ENCODE measurements around the gene XYLB. TPM values are rescaled to one million over a fixed set of nuclear protein-coding genes. Genes with fewer than 3 reads are reported as not detected.

Gene XYLB
- total RNA-seq, 4 donors from 2014 or later, result 0.76 to 3.4 (median 1.6) TPM

GRCh38 chr3:38382506-38383080, 36.0 kb downstream of the XYLB start:
- peak in 1 of 2 donors; percentile 57 for DNase-seq (ENCODE audit: low spot score in 2 of 2)

GRCh38 chr3:38383156-38383875, 36.7 kb downstream of the XYLB start:
- Histone ChIP-seq H3K4me3 (no peak overlapping the region), H3K9me3 (peaks cover 13% of the 10 kb centered on the region), H3K27ac (peak overlapping the region; percentile 48), H3K36me3 (peaks cover 44% of the 10 kb centered on the region), H3K4me1 (peaks cover 14% of the 10 kb centered on the region), H3K27me3 (no peaks in the 10 kb centered on the region)
- TF ChIP-seq POLR2A (IDR thresholded peaks at IDR 0.05) (no peak), CTCF (IDR thresholded peaks at IDR 0.05) (no peak), POLR2AphosphoS5 (IDR thresholded peaks at IDR 0.05) (no peak), EP300 (IDR thresholded peaks at IDR 0.05) (no peak)
- 83% methylated on average over 8 of the region's 8 CpGs for WGBS
- DNase-seq (ENCODE audit: low spot score in 2 of 2), result peak in 1 of 2 donors; percentile 24

More at GRCh38 chr3:38382506-38383080, 36.0 kb downstream of the XYLB start:
- H3K4me1 ChIP-seq, result peaks cover 14% of the 10 kb centered on the region
- TF ChIP-seq CTCF (IDR thresholded peaks at IDR 0.05) (no peak), EP300 (IDR thresholded peaks at IDR 0.05) (no peak), POLR2AphosphoS5 (IDR thresholded peaks at IDR 0.05) (no peak), POLR2A (IDR thresholded peaks at IDR 0.05) (no peak)
- no peak overlapping the region for H3K4me3 ChIP-seq
- H3K36me3 ChIP-seq, result peaks cover 49% of the 10 kb centered on the region
- no peaks in the 10 kb centered on the region for H3K27me3 ChIP-seq
- no peak overlapping the region for H3K27ac ChIP-seq
- WGBS, result 41% methylated on average over 7 of the region's 7 CpGs
- H3K9me3 ChIP-seq, result peaks cover 13% of the 10 kb centered on the region

GRCh38 chr3:38386992-38387750, 40.6 kb downstream of the XYLB start:
- no peak overlapping the region for H3K4me3 ChIP-seq
- no peak overlapping the region for H3K27ac ChIP-seq
- H3K9me3 ChIP-seq, result peaks cover 13% of the 10 kb centered on the region
- H3K4me1 ChIP-seq, result peaks cover 14% of the 10 kb centered on the region
- no peaks in the 10 kb centered on the region for H3K27me3 ChIP-seq
- peaks cover 24% of the 10 kb centered on the region for H3K36me3 ChIP-seq
- TF ChIP-seq POLR2AphosphoS5 (IDR thresholded peaks at IDR 0.05), result no peak
- no peak for TF ChIP-seq POLR2A (IDR thresholded peaks at IDR 0.05)
- TF ChIP-seq CTCF (IDR thresholded peaks at IDR 0.05), result no peak
- no peak for TF ChIP-seq EP300 (IDR thresholded peaks at IDR 0.05)
- 96% methylated on average over 5 of the region's 5 CpGs for WGBS
- no peak for DNase-seq (ENCODE audit: low spot score in 2 of 2)

GRCh38 chr3:38387862-38388261, 41.3 kb downstream of the XYLB start:
- Histone ChIP-seq H3K4me3 (no peak overlapping the region), H3K4me1 (peaks cover 9% of the 10 kb centered on the region), H3K9me3 (peaks cover 13% of the 10 kb centered on the region), H3K27ac (no peak overlapping the region), H3K36me3 (peaks cover 24% of the 10 kb centered on the region), H3K27me3 (no peaks in the 10 kb centered on the region)
- TF ChIP-seq EP300 (IDR thresholded peaks at IDR 0.05) (no peak), CTCF (IDR thresholded peaks at IDR 0.05) (no peak), POLR2AphosphoS5 (IDR thresholded peaks at IDR 0.05) (no peak), POLR2A (IDR thresholded peaks at IDR 0.05) (no peak)
- WGBS, result 96% methylated on average over 5 of the region's 5 CpGs
- DNase-seq (ENCODE audit: low spot score in 2 of 2), result no peak

All from suprapubic skin (tissue), 4 donors.